HG02763 (cell line): Measurements from ENCODE around the gene FBLN2.

Experiments
- ATAC-seq: cut with Tn5 transposase; IDR thresholded peaks from one replicate; pipeline ENCODE4 v1.9.1; 2021; ENCODE audit warnings: mild to moderate bottlenecking, moderate library complexity; ENCODE audit not compliant: unreplicated experiment

FBLN2 gene

DNA sequence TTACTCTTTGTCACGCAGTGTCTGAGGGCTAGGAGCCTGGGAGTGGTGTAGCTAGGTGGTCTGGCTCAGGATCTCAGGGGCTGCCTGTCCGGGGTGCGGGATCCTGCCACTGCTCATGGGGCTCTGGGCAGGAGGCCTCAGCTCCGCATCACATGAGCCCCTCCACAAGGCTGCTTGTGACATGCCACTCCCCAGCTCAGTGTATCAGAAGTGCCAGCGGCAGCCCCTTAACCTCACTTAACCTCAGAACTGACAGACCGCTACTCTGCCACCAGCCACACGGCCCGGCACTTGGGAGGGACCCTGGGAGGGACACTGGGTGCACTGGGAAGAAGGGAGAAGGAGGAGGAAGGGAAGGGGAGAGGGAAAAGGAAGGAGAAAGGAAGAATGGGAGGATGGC lies 87.9 kb downstream of the FBLN2 start:
- no peak for ATAC-seq

- no peak for ATAC-seq
These were observed 88.5 kb downstream of the FBLN2 start for GRCh38 chr3:13637311-13637891.

GRCh38 chr3:13637953-13638352 lies 89.0 kb downstream of the FBLN2 start:
- ATAC-seq = no peak

DNA sequence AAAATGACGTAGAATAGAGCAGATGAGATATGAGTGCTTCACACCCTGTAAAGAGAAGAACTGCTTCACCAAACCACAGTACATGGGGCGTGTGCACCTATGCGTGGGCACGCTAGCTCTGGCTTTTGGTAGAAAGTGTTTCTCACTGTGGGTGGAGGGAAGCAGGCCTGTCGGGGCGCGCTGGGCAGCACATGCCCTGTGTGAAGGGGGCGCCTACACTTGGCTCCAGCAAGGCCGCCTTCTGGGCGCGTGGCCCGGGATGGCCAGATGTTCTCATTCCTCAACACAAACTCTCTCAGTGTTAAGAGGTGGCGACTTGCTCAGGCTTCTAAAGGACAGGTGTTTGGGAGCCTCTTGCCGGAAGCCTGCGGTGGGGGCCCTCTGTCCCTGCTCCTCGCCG lies 90.0 kb downstream of the FBLN2 start:
- no peak for ATAC-seq

DNA sequence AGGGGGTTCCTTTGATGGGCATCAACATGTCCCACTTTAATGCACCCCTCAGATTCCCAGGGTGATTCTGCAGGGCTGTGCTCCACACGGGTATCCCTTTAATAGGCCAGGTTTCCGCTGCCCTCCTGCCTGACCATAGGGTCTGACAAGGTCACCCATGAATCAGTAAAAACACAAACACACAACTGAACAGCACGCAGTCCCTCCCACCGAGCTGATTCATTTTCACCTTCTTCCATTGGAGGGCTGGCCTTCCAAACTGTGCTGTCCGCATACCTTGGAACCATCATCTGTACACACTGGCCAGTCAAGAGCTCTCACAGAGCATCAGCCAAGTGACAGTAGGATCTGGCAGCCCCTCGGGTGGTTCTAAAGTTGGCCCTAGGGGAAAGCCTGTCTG lies 93.7 kb downstream of the FBLN2 start:
- ATAC-seq = no peak

DNA sequence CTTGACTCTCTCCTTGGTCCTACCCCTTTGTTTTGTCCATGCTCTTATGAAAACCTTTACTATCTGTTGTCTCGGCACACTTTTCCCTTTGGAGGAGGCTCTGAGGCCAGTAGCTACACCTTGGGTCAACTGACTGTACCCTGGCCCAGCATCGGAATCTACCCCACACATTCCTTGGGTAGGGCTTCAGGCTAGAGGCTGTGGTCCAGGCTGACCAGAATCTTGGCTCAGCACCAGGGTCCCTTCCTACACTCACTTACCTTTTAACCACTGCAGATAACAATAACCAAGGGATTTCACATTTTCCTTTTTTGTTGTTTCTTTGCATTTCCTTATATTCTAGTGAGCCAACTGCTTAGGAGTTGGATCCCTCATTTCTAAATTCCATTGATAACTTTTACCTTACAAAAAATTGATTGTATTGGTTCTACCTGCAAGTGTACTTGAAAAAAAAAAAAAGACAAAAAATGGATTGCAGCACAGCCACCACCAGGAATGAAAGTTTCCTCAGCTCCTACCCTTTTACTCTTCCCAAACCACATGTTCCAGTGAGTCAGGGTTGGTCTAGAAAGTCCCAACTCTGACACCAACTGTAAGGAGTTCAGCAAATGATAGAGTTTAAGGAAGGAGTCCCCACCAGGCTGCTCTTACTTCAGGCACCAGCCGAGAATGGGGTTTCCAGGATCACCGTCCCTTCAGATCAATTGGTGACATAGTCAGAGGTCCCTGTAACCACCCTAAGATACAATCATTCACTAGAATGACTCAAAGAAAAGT lies 95.6 kb downstream of the FBLN2 start:
- no peak for ATAC-seq

GRCh38 chr3:13645801-13646637 lies 97.1 kb downstream of the FBLN2 start:
- no peak for ATAC-seq

DNA sequence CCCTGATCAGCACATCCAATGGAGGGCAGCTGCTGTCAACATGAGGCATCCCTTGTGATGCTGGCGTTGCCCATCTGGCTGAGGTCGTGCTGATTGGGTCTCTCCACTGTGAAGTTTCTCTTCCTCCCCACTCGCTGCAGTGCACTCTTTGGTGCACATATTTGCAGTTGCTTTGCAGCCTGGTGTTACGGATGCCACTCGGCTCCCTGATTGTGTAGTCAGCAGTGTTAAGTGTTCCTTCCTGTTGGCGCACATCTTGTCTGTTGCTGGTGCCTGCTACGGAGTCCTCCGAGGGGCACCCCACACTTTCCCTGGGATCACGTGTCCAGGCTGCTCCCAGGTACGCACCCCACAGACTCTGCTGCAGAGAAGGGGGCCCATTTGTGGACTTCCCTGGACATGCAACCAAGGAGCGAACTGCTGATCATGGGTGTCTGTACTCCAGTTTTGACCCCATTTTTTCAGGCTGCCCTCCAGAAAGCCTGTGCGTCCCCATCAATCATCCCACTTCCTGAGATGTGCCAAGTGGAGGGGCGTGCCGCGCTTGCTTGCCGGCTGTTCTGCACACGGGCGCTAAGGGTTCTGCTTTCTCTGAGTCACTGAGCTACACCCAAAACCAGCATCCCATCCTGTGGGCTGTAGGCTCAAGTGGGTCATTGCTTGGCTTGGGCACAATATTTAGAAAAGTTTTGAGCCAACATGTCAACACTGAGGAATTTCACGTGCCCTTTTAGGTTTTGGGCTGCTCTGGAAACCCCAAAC lies 98.6 kb downstream of the FBLN2 start:
- no peak for ATAC-seq

- ATAC-seq = no peak
These were observed 99.4 kb downstream of the FBLN2 start for GRCh38 chr3:13648060-13649001.

DNA sequence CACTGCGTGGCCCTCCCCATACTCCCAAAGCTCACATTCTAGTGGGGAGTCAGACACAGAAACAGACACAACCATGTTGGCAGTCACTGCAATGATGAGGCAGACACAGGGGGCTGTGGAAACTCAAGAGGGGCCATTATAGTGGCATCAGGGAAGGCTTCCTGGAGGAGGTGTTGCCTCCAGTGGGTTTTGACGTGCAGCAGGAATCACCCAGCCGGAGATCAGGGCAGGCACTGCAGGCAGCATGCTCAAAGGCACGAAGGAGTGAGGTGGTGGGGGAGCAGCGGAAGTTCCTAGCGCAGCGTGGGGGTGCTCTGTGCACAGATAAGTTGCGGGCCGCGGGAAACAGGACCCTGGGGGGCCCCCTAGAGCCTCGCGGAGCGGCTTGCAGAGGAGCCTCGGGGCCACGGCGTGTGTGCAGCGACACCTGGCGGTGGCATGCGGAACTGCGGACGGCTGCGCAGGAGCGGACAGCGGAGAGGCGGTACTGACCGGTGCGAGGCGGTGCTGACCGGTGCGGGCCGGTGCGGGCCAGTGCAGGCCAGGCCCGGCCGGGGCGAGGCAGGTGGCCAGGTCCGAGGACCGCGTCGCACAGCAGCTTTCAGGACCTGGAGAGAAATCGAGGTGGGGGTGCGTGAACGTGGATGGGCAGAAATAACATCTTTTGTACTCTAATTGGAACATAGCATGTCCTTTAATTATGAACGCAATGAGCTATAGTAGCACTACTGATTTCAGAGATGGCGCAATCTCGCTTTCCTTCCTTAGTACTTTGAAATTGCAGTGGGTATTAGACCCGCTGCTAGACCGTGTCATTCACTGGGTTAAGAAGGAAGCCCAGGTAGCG lies 101.5 kb downstream of the FBLN2 start:
- peak; percentile 60 for ATAC-seq

DNA sequence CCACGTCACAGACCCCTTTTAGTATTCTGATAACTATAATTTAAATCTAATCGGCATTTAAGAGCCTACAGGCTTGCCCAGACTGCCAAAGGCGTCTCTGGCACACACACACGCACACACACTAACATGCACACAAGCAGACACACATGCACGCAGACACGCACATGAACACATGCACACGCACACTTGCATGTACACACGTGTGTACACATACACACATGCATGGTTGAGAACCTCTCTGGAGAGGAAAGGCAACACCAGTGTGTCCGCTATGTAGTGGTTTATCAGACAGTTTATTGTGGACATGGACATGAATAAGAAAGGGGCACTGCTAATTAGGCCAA lies 102.1 kb downstream of the FBLN2 start:
- no peak for ATAC-seq

DNA sequence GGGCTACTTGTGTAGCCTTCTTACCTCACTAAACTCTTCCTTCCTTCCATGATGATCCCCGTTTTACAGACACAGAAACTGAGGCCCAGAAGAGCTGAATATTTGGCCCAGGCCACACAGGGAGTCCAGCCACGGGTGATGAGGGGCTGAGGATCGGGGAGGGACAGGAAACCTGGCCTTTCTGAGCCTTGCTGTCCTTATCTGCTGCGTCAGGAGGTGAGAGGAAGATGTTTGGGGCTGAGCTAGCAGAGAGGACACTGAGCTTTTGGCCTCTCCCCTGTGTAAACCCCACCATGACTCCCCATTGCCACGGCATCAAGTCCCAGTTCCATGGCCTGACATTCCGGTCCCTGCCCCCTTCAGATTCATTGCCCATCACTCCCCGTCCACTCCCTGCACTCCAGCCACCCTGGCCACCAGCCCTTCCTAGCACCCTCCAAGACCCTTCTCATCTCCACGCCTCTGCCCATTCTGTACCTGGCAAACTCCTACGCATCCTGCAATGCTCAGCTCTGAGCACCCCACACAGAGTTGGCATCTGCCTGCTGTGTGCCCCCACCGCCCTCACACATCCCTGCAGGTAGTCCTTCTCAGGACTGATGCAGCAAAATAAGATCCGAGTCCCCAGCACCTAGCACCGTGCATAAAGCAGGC lies 103.0 kb downstream of the FBLN2 start:
- ATAC-seq = no peak

DNA sequence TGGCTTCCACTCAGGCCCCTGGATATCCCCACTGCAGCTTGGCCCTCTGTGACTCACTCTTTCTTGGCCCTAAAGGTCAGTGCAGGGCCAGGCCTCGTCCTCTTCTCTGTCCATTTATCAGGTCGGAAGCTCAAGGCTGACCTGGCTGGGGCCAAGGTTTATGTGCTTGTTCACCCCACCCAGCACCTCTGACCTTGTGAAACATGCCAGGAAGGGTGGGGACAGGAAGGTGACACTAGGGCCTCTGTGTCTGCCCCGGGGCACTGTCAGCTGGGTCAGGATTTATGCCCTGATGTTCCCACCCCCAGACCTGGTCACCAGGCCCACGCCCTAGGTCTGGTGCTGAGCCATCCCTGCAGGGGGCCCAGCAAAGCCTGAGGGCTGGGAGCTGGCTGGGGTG lies 103.8 kb downstream of the FBLN2 start:
- ATAC-seq = no peak

GRCh38 chr3:13653631-13654279 lies 104.8 kb downstream of the FBLN2 start:
- ATAC-seq = no peak

DNA sequence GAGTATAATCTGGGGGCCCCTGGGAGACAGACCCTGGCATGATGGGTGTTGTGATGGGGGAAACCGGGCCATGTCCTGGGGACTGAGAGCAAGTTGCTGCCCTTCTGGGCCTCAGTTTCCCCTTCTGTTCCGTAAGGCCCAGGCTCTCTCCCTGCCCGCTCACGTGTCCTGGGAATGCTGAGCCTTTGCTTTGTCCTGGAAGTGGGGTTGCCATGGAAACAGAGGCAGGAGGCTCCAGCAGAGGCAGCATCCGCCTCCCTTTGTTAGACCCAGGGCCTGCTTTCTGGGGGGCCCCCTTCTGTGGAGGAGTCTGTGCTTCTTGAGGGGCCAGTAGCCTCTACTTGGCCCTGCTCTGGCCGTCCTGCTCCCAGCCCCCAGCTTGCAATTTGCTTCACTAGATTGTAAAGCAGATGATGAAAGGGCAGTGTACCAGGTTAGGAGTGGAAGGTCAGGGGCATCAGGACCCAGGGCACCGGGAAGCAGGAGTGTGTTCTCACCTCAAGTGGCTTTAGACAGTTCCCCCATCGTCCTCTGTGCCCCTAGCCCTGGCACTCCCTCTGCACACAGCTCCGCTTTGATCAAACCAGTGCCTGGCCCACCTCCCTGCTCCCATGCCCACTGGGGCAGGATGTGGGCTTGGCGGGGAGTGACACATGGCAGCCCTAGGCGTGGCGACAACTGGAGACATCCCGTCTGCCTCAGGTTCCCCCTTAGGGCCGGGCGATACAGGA lies 105.6 kb downstream of the FBLN2 start:
- no peak for ATAC-seq

GRCh38 chr3:13655061-13655913 lies 106.4 kb downstream of the FBLN2 start:
- ATAC-seq = no peak
